Right lobe of liver (tissue), 4 donors: ENCODE data around the gene CACNA1C.

Source experiments
- CTCF ChIP-seq, 4 donors: fragments of 200-600 bp in 3 of 4; fragments of 450-650 bp in 1 of 4; IDR thresholded peaks; one replicate each; pipeline versions ENCODE4 v1.5.1 to v1.8.0; 2016 to 2022; ENCODE audit warnings: antibody characterized with exemption in 4 of 4, mild to moderate bottlenecking in 2 of 4
- POLR2A ChIP-seq: fragments of 450-650 bp; IDR thresholded peaks from one replicate; pipeline ENCODE4 v1.6.1; 2017; ENCODE audit warnings: antibody characterized with exemption, mild to moderate bottlenecking
- donor health status: DM: no; HTN: no; CAD: no.
- donor health status: DM: no; HTN: no; CAD: no.
- donor health status: DM: no; HTN: yes; CAD: no.

- TF ChIP-seq POLR2A (no peak), CTCF (IDR thresholded peaks at IDR 0.05) (no peak)
These were observed 265.5 kb downstream of the CACNA1C start for GRCh38 chr12:2318286-2318685.
